ENCODE data around the gene GFAP. TPM values are rescaled to one million over a fixed set of nuclear protein-coding genes. Genes with fewer than 3 reads are reported as not detected.

Gene GFAP
- 0.08 and 0.26 TPM in 2 replicates for total RNA-seq

DNA sequence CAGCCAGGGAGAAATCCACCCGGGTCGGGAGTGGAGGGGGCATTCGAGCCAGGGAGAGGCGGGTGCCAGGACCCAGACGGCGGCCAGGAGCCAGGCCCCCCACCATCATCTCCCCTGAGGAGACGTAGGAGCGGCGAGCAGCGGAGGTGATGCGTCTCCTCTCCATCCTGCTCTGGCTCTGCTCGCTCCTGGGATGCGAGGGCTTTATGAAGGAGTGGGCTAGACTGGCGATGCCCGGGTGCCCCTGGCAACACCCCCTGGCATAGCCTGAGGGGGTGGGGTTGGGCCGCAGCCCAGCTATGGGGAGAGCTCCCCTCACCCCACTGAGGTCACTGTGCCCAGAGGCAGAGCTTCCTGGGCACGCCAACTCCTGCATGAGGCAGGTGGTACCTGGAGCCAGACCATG lies at the start of gene GFAP:
TSS of gene GFAP (minus strand) at position 180 of the 406 bp plus-strand sequence. CDS start at position 166, 14 bp downstream.

DNA sequence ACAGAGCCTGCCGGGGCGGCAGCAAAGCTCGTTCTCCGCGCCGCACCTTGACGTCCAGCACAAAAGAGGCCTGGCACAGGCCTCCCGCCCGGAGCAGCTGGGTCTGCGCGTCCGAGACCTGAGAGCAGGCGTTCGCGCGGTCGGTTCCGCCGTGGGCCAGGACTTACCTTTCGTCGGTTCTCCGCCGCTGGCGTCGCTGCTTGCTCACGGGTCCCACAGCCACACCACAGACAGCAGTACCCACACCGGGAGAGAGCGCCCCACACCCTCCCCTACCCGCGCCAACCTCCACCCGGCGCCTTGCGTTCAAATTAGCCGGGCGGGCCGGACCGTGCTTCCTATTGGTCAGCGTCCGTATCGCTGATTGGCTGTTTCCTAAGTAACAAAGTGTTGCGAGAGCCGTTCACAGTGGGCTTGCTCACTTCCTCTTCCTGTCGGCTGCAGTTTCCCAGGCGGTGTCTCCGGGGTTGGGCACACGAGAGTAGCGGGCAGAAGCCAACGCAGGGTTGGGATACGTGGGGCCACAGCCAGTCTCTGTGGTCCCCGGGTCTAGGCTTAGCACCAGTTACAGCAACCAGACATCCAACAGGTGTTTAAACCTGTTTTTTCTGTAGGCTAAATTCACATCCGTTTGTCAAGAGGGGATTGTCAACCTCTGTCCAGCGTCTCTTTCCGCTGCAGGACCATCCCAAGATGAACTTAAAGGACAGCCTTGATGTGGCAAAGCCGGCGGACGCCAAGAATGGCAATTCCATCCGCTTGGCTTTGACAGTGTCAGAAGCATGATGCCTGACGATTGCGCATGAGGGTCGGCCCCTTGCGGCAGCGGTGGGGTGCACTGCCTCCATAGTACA lies 32.4 kb upstream of the GFAP start, which contains the start of gene KIF18B:
TSS of gene KIF18B (minus strand) at position 313 of the 854 bp plus-strand sequence. CDS start 11,429 bp downstream, outside the sequence.

DNA sequence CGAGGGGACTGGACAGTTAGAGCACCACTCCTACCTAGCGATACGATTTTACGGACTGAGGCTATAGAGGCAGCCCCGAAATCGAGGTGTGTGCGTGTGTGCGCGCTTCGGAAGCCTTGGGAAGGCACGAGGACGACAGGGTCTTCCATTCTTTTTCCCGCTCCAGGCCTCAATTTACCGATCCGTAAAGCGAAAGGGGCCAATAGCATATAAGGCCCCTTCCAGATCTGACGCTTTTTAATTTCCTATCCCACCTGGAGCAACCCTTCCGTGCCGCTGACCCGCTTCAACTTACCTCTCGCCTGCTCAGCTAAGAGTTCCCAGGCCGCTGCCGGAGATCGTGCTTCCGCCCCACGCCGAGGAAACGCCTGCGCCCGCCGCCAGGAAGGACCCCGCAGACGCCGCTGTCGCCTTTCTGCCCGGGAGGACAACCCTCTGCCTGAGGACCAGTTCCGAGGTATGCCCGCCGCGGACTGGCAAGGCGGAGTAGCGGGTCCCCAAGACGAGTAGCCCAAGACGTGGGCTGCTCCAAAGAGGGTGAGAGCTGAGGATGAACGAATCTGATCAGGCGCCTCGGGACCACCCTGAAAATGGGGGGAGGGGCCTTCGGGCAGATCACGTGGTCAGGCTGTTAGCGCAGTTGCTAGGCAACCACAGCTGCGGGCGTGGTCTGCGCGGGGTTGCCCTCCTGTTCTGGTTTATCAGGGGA lies 16.1 kb downstream of the GFAP start, which contains the start of gene EFTUD2:
TSS of gene EFTUD2 (minus strand) at position 372 of the 709 bp plus-strand sequence. CDS start 4,924 bp downstream, outside the sequence.

Other genes with a start within 250 kb of the GFAP start
- 20.6 and 21.2 TPM in 2 replicates for gene CCDC43, start 225.7 kb downstream of the GFAP start, total RNA-seq
- gene DBF4B, start 206.8 kb downstream of the GFAP start, total RNA-seq = 6.1 and 8.2 TPM in 2 replicates
- gene ADAM11, start 156.5 kb downstream of the GFAP start, total RNA-seq = under 0.01 and 0.64 TPM in 2 replicates
- 23.2 and 29.0 TPM in 2 replicates for gene GJC1, start 85.2 kb downstream of the GFAP start, total RNA-seq
- gene HIGD1B, start 67.6 kb downstream of the GFAP start, total RNA-seq = not detected in 2 replicates
- gene EFTUD2, start 16.1 kb downstream of the GFAP start, total RNA-seq = 70.3 and 76.9 TPM in 2 replicates
- gene KIF18B, start 32.3 kb upstream of the GFAP start, total RNA-seq = 8.0 and 12.4 TPM in 2 replicates
- 1.4 and 2.2 TPM in 2 replicates for gene C1QL1, start 52.8 kb upstream of the GFAP start, total RNA-seq
- gene DCAKD, start 136.1 kb upstream of the GFAP start, total RNA-seq = 35.4 and 45.0 TPM in 2 replicates
- 78.6 and 91.3 TPM in 2 replicates for gene NMT1, start 145.8 kb upstream of the GFAP start, total RNA-seq
- gene PLCD3, start 217.0 kb upstream of the GFAP start, total RNA-seq = 36.6 and 42.8 TPM in 2 replicates
- gene ACBD4, start 220.2 kb upstream of the GFAP start, total RNA-seq = 3.1 and 10.0 TPM in 2 replicates
- 13.7 and 28.3 TPM in 2 replicates for gene HEXIM1, start 233.0 kb upstream of the GFAP start, total RNA-seq
- gene HEXIM2, start 246.4 kb upstream of the GFAP start, total RNA-seq = 8.5 and 10.9 TPM in 2 replicates

Data from epithelial cell of alveolus of lung (primary cell).